ENCODE measurements around the gene GARNL3. TPM values are rescaled to one million over a fixed set of nuclear protein-coding genes. Genes with fewer than 3 reads are reported as not detected.

GARNL3 gene
- total and polyA plus RNA-seq, 8 donors = 2.3 to 7.1 (median 3.4) TPM

DNA sequence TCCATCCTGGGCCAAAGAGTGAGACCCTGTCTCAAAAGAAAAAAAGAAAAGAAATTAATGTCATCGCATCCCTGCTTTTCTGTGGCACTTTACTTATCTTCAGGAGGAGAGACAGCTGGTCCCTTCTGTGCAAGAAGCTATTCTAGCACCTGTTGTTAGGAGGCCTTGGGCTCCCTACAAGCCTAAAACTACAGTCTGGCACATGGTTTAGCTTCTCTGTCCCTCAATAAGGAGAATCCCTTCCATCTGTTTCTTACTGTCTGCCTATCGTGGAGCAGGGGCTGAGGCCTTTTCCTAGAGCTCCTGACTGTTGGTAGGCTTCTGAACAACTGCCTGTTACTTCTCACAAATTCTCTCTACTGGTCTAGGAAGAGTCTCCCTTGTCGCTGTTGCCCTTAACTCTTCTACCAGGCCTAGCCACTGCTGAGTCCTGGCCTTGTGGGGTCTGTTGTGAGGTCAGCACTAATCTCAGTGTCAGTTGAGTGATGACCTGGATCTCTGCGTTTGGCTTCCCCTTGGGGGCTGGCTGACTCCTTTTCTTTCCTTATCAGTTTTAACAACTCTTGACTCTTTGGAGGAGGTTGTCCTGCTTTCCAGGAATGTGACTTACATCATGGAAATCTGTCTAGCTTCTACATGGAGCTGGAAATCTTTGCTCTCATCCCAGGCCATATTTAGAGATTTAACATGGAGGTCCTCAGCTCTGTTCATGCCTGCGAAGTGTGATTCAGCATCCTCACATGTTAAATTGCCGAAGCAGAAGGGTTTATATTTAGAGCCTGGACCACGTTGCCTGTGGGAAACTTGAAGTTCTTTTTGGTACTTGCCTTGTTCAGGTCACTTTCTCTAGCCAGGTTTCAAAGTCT is 5.7 kb upstream of the GARNL3 start:
- intact Hi-C loops (cut with DNase I) = no loop called here
- ATAC-seq (no peak), DNase-seq (no peak), FAIRE-seq (no peak)
- Histone ChIP-seq H3K4me3 (no peak overlapping the region), H3K36me3 (no peaks in the 10 kb centered on the region), H3K9me3 (no peaks in the 10 kb centered on the region), H3K27ac (no peak overlapping the region), H3K27me3 (no peaks in the 10 kb centered on the region), H3K4me1 (no peaks in the 10 kb centered on the region)
- TF ChIP-seq, protein P1, sequence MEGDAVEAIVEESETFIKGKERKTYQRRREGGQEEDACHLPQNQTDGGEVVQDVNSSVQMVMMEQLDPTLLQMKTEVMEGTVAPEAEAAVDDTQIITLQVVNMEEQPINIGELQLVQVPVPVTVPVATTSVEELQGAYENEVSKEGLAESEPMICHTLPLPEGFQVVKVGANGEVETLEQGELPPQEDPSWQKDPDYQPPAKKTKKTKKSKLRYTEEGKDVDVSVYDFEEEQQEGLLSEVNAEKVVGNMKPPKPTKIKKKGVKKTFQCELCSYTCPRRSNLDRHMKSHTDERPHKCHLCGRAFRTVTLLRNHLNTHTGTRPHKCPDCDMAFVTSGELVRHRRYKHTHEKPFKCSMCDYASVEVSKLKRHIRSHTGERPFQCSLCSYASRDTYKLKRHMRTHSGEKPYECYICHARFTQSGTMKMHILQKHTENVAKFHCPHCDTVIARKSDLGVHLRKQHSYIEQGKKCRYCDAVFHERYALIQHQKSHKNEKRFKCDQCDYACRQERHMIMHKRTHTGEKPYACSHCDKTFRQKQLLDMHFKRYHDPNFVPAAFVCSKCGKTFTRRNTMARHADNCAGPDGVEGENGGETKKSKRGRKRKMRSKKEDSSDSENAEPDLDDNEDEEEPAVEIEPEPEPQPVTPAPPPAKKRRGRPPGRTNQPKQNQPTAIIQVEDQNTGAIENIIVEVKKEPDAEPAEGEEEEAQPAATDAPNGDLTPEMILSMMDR (IDR thresholded peaks at IDR 0.05) = no peak
- WGBS, 2 donors = 84 to 95% methylated on average over 7 of the region's 7 CpGs

DNA sequence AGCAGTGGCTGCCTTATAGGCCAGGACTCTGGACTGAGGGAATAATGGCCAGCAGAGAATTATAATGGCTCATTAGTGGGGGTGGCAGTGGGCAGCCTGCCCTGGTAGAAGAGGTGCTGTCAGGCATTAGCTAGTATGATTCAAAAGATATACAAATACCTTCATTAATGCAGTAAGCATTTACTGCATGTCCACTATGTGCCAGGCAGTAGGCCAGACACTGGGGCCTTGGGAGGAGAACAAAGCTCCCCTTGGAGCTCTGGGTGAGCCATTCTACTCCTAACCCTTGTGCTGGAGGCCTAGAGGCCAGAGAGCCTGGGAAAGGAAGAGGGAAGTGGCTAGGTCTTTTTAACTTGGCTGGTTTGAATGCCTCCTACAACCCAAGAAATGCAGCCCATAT is 2.0 kb upstream of the GARNL3 start:
- TF ChIP-seq, protein P1 (IDR thresholded peaks at IDR 0.05) = no peak
- H3K4me1 ChIP-seq = no peaks in the 10 kb centered on the region
- no peaks in the 10 kb centered on the region for H3K27me3 ChIP-seq
- H3K36me3 ChIP-seq = no peaks in the 10 kb centered on the region
- no peaks in the 10 kb centered on the region for H3K9me3 ChIP-seq
- no peak overlapping the region for H3K27ac ChIP-seq
- no peak overlapping the region for H3K4me3 ChIP-seq
- no peak for FAIRE-seq
- DNase-seq = no peak
- no peak for ATAC-seq
- intact Hi-C loops (cut with DNase I) = no loop called here

DNA sequence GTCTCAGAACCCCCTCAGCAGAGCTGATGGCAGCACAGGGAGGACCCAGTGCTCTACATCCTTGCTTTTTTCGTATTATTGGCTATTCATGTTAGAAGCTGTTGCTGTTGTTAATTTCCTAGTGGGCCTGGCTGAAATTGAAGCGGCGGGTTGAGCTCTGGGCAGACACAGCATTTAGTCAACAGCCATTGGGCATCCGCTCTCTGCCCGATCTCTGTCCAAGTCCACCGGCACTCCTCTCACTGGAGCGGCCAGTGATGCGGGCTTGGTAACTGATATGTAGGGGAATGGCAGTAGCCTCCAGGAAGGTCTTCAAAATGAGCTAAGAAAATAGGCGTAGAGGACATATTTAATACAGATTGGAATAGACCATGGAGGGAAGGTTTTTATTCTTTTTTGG is 1.3 kb upstream of the GARNL3 start:
- TF ChIP-seq, protein P1 (IDR thresholded peaks at IDR 0.05) = no peak
- Histone ChIP-seq H3K4me3 (no peak overlapping the region), H3K27ac (no peak overlapping the region), H3K36me3 (no peaks in the 10 kb centered on the region), H3K4me1 (no peaks in the 10 kb centered on the region), H3K27me3 (no peaks in the 10 kb centered on the region), H3K9me3 (no peaks in the 10 kb centered on the region)
- FAIRE-seq (no peak), ATAC-seq (no peak), DNase-seq (no peak)
- intact Hi-C loops (cut with DNase I) = no loop called here
- 97 to 98% methylated on average over 9 of the region's 9 CpGs for WGBS, 2 donors

DNA sequence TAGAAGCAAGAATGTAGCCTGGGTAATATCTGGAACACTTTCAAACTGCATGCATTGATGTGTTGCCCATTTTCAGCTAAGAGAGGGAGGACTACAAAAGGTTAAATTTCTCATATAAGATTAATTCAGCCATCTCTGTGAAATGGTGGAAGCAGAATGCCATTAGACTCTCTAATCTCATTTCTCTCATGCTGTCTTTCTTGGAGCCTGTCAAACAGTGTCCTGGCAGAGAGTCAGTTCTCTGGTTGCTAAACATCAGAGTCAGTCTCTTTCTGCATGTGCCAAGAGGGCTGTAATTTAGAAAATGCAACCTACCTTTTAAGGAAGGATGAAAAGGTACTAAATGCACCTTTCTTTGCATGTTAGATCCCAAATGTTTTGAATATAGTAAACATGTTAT is 910 bp upstream of the GARNL3 start:
- Histone ChIP-seq H3K27ac (no peak overlapping the region), H3K9me3 (no peaks in the 10 kb centered on the region), H3K36me3 (no peaks in the 10 kb centered on the region), H3K4me1 (no peaks in the 10 kb centered on the region), H3K4me3 (no peak overlapping the region), H3K27me3 (no peaks in the 10 kb centered on the region)
- DNase-seq (no peak), FAIRE-seq (no peak), ATAC-seq (peak in 1 of 4 donors; percentile 48)
- TF ChIP-seq, protein P1 (IDR thresholded peaks at IDR 0.05) = no peak
- intact Hi-C loops (cut with DNase I) = no loop called here

DNA sequence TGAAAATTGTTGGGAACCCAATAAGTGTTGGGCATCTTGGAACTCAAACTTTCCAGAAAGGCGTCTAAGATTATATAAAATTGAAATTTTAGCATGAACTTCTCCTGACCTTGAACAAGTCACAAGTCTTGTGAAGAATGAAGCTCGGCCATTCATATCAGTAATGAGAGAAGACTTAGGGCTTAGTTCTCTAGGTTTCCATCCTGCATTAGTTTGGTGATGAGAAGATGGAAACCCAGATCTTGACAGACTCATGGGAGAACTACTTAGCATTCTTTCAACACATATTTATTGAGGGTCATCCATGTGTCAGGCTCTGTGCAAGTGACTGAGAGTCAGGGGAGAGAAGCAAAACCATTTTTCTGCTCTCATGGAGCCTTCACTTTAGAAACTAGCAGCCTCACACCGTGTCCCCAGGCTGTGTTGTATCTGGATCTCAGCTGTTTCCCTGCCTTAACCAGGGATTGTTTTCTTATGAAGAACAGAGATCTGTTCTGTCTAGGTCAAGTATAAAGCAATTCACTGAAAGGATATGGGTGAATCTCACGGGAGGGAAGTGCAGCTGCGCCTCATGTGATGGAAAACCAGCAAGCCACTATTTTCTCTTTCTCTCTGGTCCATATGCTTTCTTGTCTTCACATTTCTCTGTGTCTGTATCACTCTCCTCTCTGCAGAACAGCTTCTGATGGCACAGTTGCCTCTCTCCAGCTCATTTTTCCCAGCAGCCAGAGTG is 3.4 kb downstream of the GARNL3 start:
- no peak overlapping the region for H3K4me3 ChIP-seq
- TF ChIP-seq, protein P1 (IDR thresholded peaks at IDR 0.05) = no peak
- DNase-seq (no peak), ATAC-seq (no peak), FAIRE-seq (no peak)
- intact Hi-C loops (cut with DNase I) = no loop called here
- WGBS, 2 donors = 85 to 90% methylated on average over 5 of the region's 5 CpGs
- H3K36me3 ChIP-seq = no peaks in the 10 kb centered on the region
- H3K4me1 ChIP-seq = no peaks in the 10 kb centered on the region
- H3K27ac ChIP-seq = no peak overlapping the region
- H3K27me3 ChIP-seq = no peaks in the 10 kb centered on the region
- H3K9me3 ChIP-seq = no peaks in the 10 kb centered on the region

All from pancreas (tissue), 10 donors.